Breast epithelium (tissue), 4 donors: ENCODE results near the gene CCDC160. TPM values are rescaled to one million over a fixed set of nuclear protein-coding genes. Genes with fewer than 3 reads are reported as not detected.

Experiments
- DNase-seq, 2 donors: peaks; one replicate each; pipeline ENCODE4 v3.0.0-alpha.2; 2019; ENCODE audit warnings: low spot score in 2 of 2
- H3K27ac ChIP-seq, 2 donors: fragments of 200-600 bp; sonication (generic) in 1 of 2; one replicate each; pipeline ENCODE4 v1.5.1; 2016 to 2019; ENCODE audit warnings: mild to moderate bottlenecking in 1 of 2
- H3K27me3 ChIP-seq, 2 donors: fragments of 200-600 bp; sonication (generic) in 1 of 2; one replicate each; pipeline versions ENCODE4 v1.5.1 to v1.6.0; 2017 to 2019; ENCODE audit warnings: control low read depth in 1 of 2, mild to moderate bottlenecking in 1 of 2
- H3K36me3 ChIP-seq: fragments of 200-600 bp; one replicate; pipeline ENCODE4 v1.5.1; 2019
- H3K4me1 ChIP-seq, 2 donors: fragments of 200-600 bp; sonication (generic); one replicate each; pipeline ENCODE4 v1.5.1; 2016 to 2019; ENCODE audit warnings: control low read depth in 1 of 2
- H3K4me3 ChIP-seq, 3 donors: fragments of 200-600 bp; sonication (generic); 1 replicate in 2 of 3; 2 replicates in 1 of 3; pipeline ENCODE4 v1.5.1; 2016 to 2019; ENCODE audit warnings: mild to moderate bottlenecking in 3 of 3, moderate library complexity in 2 of 3
- H3K9me3 ChIP-seq, 2 donors: fragments of 200-600 bp; sonication (generic) in 1 of 2; one replicate each; pipeline ENCODE4 v1.5.1; 2016 to 2019; ENCODE audit warnings: control low read depth in 1 of 2
- POLR2A ChIP-seq: fragments of 450-650 bp; IDR thresholded peaks from one replicate; pipeline ENCODE4 v1.6.1; 2016; ENCODE audit warnings: antibody characterized with exemption, mild to moderate bottlenecking, moderate library complexity
- POLR2AphosphoS5 ChIP-seq, 3 donors: sonication (generic); formaldehyde crosslinking; IDR thresholded peaks; one replicate each; pipeline ENCODE4 v1.6.1; 2017; ENCODE audit warnings: antibody characterized with exemption in 3 of 3
- intact Hi-C: fragments of 100-400 bp; cut with DNase I; formaldehyde crosslinking; loops from one replicate; pipeline ENCODE4 v1.15.1; 2023; ENCODE audit warnings: low total_unique reads
- total RNA-seq, 3 donors: library from RNA; depleted of rRNA; stranded (reverse); fragments of >200 nt; gene quantifications; one replicate each; pipeline ENCODE4 v1.1.0, GENCODE V29; 2016
- TF ChIP-seq, protein P1 (sequence below), 3 donors: fragments of 450-650 bp; IDR thresholded peaks; one replicate each; pipeline ENCODE4 v1.5.1; 2016 to 2017; ENCODE audit warnings: antibody characterized with exemption in 3 of 3, mild to moderate bottlenecking in 3 of 3, moderate library complexity in 3 of 3

Gene CCDC160
- total RNA-seq, 3 donors from 2014 or later, result 0.16 to 3.6 (median 2.0) TPM

DNA sequence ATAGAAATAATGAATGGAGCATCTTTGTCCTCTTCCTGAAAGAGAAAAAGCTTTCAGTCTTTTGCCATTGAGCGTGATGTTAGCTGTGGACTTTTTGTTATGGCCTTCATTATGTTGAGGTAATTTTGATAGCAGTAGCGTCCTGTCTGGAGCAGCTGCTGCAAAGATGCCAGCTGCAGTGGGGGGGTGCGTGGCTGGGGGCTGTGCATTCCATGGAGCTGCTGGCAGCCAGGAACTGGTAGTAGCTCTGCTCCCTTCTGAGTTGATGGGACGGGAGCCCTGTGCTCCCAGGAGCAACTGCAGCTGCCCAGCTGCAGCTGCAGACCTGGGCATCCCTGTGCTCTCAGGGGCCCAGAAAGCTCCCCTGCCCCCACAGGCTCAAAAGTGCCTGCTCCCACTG, 50.4 kb downstream of the CCDC160 start:
- intact Hi-C loops, result no loop called here
- Histone ChIP-seq H3K36me3 (no peaks in the 10 kb centered on the region), H3K27ac (no peak overlapping the region), H3K4me3 (no peak overlapping the region), H3K4me1 (no peaks in the 10 kb centered on the region), H3K9me3 (peaks cover 0 to 9% of the 10 kb centered on the region in 2 donors), H3K27me3 (peaks cover 0 to 18% of the 10 kb centered on the region in 2 donors)
- TF ChIP-seq POLR2AphosphoS5 (IDR thresholded peaks at IDR 0.05), result no peak
- TF ChIP-seq POLR2A, result no peak
- TF ChIP-seq, protein P1, sequence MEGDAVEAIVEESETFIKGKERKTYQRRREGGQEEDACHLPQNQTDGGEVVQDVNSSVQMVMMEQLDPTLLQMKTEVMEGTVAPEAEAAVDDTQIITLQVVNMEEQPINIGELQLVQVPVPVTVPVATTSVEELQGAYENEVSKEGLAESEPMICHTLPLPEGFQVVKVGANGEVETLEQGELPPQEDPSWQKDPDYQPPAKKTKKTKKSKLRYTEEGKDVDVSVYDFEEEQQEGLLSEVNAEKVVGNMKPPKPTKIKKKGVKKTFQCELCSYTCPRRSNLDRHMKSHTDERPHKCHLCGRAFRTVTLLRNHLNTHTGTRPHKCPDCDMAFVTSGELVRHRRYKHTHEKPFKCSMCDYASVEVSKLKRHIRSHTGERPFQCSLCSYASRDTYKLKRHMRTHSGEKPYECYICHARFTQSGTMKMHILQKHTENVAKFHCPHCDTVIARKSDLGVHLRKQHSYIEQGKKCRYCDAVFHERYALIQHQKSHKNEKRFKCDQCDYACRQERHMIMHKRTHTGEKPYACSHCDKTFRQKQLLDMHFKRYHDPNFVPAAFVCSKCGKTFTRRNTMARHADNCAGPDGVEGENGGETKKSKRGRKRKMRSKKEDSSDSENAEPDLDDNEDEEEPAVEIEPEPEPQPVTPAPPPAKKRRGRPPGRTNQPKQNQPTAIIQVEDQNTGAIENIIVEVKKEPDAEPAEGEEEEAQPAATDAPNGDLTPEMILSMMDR (IDR thresholded peaks at IDR 0.05), result no peak
- no peak for DNase-seq

DNA sequence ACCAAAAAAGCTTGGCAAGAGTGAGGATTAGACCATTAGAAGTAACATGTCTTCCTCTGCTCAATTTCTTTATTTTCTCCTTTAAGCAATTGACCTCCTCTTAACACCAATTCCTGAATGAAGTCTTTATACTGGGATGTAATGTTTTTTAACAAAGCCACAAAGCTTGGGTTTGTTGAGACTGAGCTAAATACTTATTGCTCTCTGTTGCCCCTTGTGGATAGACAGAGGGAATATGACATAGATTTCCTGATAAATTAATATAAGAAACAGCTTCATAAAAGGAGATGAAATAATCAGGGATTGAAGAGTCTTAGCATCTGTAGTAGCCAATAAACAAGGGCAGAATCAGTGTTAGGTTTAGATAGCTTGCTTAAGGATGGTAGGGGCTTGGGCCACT, 57.6 kb downstream of the CCDC160 start:
- no peak overlapping the region for H3K4me3 ChIP-seq
- H3K4me1 ChIP-seq, result no peaks in the 10 kb centered on the region
- TF ChIP-seq POLR2A (no peak), POLR2AphosphoS5 (IDR thresholded peaks at IDR 0.05) (no peak)
- TF ChIP-seq, protein P1 (IDR thresholded peaks at IDR 0.05), result no peak
- no peaks in the 10 kb centered on the region for H3K36me3 ChIP-seq
- no peak for DNase-seq
- no peak overlapping the region for H3K27ac ChIP-seq
- H3K9me3 ChIP-seq, result no peaks in the 10 kb centered on the region
- intact Hi-C loops, result no loop called here
- peaks cover 0 to 8% of the 10 kb centered on the region in 2 donors for H3K27me3 ChIP-seq

Other genes starting within 250 kb of the CCDC160 start
- 10 to 100 TPM in 2 of 3 donors, 1 to 10 TPM in 1; 9.9 to 20.5 (median 15.7) TPM for gene PHF6, start 136.1 kb downstream of the CCDC160 start, total RNA-seq
- gene HPRT1, start 223.0 kb downstream of the CCDC160 start, total RNA-seq, result 10 to 100 TPM in 2 of 3 donors, 1 to 10 TPM in 1; 8.0 to 15.1 (median 11.9) TPM